SK-N-MC (cell line): ENCODE measurements around the gene QRICH2.

ENCODE experiments used
- EZH2 ChIP-seq: fragments of 200-600 bp; sonication (generic); IDR thresholded peaks from one replicate; pipeline ENCODE4 v1.6.1; 2017; ENCODE audit warnings: antibody characterized with exemption
- FOXP2 ChIP-seq: optimal IDR thresholded peaks from 2 replicates; pipeline ENCODE3; 2011; ENCODE audit warnings: mild to moderate bottlenecking, moderate library complexity; ENCODE audit not compliant: insufficient read depth; ENCODE audit errors: extremely low read length, control extremely low read depth
- POLR2AphosphoS5 ChIP-seq: IDR thresholded peaks from 2 replicates; pipeline ENCODE4 v1.6.1; 2012; ENCODE audit warnings: mild to moderate bottlenecking, low read depth, low read length, borderline replicate concordance

GRCh38 chr17:76268991-76269981 is 38.8 kb downstream of the QRICH2 start:
- no peak for TF ChIP-seq POLR2AphosphoS5
- TF ChIP-seq EZH2 = no peak
- TF ChIP-seq FOXP2 = no peak
